ENCODE results near the gene ANO6.
A peak's percentile ranks its signal among the peaks of the same experiment; 100 is the strongest.
"Not testable (repeated sequence)": the region's sequence is repeated elsewhere in the genome, so short reads cannot be mapped to it uniquely, and the experiment has no call there.

The ANO6 gene

DNA sequence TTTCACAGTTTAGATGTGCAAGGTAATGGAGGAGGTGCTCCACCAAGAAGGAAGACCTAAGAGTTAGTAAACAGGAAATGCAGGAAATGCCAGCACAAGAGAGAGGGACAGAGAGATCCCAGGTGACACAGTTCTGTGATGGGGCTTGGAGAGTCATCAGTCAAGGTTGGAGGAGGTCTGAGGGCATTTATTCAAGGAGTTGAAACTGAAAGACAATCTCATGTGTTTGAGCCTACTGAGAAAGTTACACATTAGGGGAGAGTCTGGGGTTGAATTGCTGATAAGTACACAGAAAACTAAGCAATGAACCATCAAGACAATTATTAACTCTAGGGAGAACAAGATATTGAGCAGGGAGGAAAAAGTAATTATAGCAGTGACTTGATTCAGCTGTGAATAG is 138.5 kb downstream of the ANO6 start:
- no peak for DNase-seq

DNA sequence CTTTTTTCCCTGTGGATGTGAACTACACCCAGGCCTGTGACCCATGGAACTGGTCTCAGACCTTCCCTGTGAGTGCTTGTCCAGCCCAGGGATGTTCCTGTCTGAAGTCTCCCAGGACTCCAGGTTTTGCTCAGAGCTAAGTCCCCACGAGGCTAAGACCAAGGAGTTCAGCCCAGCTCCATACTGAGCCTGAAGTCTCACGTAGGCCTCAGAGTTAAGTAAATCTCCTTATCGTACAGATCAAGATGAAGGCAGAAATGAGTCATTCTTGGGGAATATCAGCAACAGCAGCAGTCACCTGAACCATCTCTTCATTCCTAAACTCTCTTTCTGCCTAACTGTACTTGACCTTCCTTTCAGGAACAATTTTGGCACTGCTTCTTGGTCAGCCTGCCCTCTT is 139.8 kb downstream of the ANO6 start:
- DNase-seq = no peak

DNA sequence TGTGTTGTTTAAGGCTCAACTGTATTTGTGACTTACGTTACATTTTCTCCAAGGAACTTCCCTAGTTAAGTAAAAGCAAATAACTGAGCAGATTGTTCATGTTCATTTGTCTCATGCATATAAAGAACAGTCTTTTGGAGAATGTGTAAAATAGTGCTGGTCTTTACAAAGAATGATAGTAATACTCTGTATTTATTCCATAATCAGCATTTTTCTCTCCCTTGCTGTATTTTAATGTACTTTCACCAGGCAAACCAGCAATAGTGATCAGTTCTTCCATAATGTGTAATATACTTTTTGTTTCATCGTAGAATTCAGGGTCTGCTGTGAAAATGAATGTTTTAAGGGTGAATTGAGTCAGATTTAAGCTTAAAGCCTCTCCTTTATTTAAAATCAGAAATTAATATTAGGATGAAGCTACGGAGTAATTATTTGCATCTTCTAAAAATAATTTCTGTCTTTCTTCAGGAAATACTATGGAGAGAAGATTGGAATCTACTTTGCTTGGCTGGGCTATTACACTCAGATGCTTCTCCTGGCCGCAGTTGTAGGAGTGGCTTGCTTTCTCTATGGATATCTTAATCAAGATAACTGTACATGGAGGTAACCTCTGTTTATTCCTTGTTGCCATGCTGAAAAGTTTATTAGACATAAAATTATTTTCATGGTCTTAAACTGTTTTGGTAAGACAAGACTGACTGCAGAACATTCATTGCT is 141.1 kb downstream of the ANO6 start:
- no peak for DNase-seq

DNA sequence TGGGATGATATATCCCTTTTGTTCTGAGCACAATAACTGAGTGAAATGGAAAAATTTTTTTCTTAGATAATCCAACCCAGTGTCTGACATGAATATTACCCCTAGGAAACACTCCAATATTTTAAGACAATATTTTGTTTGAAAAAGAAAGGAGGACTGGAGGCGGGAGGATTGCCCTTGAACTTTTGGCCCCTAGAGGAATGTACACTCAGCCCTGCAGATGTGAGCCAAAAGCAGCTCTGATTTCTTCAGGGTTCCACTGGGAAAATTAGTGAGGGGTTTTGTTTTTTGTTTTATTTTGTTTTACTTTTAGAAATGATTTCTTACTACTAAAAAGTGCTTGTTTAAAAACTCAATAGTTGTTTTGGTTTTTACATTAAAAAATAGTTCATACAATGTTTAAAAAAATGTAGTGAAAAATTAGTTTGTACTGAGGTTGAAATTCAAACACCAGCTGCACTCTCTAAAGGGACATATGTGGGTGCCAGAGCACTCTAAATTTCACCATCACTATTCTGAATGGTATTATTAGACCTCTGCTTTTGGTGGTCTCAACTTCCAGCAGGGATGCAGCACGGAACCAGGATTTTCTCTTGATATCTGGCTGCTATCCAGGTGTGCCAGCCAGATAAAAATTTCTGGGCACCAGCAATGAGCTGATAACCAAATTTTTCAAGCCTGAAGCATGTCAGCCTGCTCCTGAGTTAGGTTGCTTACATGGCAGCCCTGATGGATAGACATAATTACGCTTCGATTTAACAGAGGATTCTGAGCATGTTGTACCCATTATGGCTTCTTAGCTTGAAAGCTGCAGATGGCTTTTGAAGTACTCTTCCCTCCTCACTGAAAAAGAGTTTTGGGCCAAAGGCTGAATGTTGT is 141.9 kb downstream of the ANO6 start:
- DNase-seq = no peak

DNA sequence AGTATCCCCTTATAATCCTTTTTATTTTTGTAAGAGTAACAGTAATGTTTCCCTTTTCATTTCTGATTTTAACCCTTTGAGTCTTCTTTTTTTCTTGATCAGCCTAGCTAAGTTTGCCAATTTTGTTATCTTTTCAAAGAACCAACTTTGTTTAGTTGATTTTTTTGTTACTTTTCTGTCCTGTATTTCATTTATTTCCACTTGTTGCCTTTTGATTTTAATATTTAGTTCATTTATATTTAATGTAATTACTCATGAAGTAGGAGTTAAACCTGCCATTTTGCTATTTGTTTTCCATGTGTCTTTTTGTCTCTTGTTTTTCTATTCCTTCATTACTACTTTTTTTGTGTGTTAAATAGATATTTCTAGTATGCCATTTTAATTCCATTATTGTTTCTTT is 146.4 kb downstream of the ANO6 start:
- no peak for DNase-seq

DNA sequence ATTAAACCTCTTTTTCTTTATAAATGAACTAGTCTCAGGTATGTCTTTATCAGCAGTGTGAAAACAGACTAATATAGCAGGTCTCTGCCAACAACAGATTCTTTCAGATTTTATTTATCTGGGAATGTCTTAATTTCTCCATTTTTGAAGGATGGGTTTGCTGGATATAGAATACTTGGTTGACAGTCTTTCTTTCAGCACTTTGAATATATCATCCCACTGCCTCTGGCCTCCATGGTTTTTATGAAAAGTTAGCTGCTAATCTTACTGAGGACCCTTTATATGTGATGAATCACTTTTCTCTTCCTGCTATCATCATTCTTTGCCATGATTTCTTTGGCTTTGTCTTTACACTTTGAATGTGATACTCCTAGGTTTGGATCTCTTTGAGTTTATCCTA is 148.0 kb downstream of the ANO6 start:
- DNase-seq = no peak

- DNase-seq = no peak
These were observed 153.1 kb downstream of the ANO6 start for GRCh38 chr12:45368841-45369489.

GRCh38 chr12:45377815-45378214 is 161.9 kb downstream of the ANO6 start:
- no peak for DNase-seq

DNA sequence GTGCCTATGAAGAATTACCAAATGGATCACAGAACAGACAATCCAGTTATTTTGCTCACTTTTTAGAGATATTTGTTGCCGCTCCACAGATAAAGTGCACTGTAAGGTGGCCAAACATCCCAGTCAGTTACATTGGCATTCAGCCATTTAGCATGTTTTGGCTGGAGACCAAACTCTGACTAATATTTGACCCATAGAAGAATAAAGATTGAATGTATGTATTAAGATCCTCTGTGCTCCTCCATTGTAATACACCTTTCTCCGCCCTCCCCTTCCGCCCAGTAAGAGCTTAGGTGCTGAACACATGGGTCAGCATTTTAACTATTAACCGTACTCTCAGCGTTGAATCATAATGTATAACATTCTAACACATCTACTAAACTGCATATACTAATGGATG is 163.4 kb downstream of the ANO6 start:
- DNase-seq = no peak

- DNase-seq = no peak
These were observed 165.5 kb downstream of the ANO6 start for GRCh38 chr12:45381351-45381750.

DNA sequence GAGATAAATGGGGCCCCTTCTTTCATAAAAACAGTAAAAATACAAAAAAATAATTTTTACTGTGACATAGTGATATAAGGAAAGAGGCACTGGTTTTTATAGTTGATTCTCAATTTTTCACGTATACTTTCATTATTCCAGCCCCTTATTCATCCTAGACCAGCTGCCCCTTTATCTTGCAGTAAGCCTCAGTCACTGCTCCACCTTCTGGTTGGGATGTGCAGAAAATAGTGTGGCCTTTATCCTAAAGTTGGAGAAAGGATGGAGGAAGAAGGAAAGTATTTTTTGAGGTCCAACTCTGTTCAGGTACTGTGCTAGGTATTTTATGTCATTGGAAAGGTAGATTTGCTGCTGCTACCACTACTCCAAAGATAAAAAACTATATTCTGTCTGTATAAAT is 172.7 kb downstream of the ANO6 start:
- DNase-seq = no peak

DNA sequence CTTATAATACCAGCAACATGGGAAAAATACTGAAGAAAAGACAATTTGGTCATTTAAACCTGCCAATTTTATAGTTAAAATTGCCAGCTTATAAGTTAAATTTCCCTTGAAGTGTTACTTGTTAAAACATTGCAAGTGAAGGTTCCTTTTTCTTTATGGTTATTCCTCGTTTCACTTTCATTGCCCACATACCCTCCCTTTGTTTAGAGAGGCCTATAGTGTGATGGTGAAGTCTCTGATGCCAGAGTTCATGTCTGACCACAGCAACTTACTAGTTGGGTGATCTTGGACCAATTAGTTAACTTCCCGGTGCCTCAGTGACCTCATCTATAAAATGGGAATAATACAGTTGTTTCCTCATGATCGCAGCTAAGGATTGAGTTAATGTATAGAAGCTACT is 173.5 kb downstream of the ANO6 start:
- no peak for DNase-seq

DNA sequence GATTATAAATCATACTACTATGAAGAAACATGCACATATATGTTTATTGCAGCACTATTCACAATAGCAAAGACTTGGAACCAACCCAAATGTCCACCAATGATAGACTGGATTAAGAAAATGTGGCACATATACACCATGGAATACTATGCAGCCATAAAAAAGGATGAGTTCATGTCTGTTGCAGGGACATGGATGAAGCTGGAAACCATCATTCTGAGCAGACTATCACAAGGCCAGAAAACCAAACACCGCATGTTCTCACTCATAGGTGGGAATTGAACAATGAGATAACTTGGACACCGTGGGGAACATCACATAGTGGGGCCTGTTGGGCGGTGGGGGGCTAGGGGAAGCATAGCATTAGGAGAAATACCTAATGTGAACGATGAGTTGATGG is 181.6 kb downstream of the ANO6 start:
- not testable (repeated sequence) for DNase-seq

- DNase-seq = no peak
These were observed 182.7 kb downstream of the ANO6 start for GRCh38 chr12:45398552-45398951.

DNA sequence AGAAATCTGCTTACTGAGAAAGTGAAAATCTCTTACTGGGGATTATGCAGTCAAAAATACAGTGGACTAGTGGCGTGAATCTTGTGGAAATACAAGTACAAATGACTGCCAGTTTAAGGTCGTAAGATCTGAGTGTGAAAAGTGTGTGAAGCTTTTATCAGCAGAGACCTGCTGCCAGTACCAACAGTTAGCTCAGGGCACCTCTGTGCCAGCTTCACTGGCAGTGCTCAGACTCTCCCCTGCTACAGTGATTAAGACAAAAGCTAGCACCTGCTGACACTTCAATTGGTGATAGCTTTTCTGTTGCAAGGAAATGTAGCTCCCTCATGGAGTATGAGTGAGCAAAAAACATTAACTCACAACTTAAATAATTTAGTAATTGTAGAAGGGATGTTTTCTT is 185.1 kb downstream of the ANO6 start:
- no peak for DNase-seq

GRCh38 chr12:45402288-45402687 is 186.4 kb downstream of the ANO6 start:
- DNase-seq = no peak

DNA sequence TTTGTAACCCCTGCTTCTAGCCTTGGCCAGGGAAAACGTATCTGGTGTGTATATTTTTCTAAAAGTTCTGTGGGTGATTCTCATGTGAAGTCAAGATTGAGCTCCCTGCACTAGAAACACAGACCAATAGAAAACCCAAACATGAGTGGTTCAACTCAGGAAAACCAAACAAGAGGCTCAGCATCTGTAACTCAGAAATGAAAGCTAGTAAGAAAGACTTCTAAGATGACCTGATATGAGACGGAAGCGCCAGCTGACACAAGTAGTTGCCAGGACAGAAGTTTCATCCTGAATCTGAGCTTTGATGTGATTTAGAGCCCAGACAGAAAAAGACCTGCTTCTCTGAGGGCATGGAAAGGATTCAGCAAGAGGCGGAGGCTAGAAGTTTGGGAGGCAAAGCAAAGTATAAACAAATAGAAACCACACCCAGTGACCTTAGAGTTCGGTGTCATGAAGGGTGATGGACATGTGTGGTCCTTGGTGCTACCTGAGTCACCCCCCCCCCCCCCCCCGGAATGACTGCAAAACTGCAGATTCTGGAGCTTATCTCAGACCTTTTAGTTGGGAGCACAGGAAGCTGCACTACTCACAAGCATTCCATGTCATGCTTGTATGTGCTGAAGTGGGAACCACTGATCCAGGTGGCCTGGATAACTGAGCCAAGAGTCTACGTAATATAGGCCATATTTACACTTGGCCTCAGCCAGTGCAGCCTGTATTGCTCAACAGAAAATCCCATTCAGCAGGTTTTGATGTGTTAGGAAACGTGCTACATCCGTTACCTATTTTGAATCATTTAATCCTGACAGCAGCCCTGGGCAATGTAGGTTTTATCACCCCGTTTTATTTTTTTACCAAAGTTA is 191.3 kb downstream of the ANO6 start:
- DNase-seq = no peak

DNA sequence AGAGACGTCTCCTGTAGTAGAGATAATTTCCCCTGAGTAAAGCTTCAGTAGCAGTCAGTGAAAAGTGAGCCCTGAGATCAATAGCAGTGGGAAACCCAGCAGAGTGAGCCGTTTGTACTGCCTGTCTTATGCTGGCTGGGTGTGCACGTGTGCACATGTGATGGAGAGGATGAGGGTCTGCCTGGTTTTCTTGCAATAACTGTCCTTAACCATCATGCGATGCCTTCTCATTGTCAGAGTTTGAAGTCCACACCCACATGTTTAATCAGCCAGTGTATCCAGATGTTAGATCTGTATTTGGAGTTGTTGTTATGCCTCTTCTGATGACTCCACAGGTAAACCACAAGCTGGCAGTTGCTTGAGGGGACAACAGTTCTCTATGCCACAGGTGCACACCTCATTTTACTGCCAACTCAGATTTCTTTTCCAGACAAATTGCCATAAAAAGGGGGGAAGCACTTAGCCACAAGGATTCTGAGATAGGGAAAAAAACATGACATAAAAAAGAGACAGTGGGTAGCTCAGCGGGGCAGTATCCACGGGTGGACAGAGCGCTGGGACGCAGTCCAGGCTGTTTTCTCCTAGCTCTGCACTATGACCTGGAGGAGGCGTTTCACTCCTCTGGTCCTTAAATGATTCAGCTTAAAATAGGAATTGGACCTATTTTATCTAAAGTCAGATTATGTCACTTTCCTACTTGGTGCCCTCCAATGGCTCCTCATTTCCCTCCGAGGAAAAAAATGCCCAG is 192.3 kb downstream of the ANO6 start:
- no peak for DNase-seq

DNA sequence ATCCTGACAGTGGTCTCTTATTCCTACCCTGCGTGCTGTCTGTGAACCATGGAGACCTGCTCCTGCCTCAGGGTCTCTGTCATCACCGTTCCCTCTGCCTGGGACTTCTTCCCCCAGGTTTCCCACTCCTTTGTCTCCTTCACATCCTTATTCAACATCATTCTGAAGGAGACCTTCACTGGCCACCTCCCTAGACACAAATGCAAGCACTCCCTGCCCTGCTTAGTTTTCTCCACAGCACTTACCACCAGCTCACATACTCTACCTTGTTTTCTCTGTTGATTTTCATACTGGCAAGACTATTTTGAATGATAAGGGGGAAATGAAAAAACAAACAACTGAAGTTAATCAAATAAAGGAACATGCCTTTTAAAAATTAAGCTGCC is 192.8 kb downstream of the ANO6 start:
- no peak for DNase-seq

GRCh38 chr12:45409966-45410365 is 194.1 kb downstream of the ANO6 start:
- DNase-seq = no peak

DNA sequence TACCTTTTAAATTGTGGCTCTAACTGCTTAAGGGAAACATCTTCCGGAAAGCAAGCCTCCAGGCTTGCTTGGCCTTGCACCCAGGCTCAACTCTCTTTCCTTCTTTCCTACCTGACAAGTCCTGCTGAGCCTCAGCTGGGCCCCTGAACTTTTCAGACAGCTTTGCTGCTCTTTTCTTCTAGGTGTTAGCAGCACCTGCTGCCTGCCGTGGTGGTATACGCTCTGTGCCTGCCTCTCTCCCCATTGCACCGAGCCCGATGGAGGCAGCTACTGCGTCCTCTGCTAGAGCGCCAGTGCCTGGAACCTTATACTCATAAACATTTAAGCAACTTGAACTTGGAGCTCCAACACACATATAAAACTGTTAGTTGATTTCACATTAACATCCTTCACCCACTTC is 195.7 kb downstream of the ANO6 start:
- no peak for DNase-seq

GRCh38 chr12:45415393-45415817 is 199.5 kb downstream of the ANO6 start:
- peak; percentile 26 to 47 for DNase-seq
